Mesenchymal stem cell (in vitro differentiated cells and primary cell): ENCODE data around the gene COL6A5.

Source experiments
- DNase-seq: peaks from one replicate; pipeline ENCODE4 v3.0.0-alpha.2; 2013
- H2AFZ ChIP-seq: one replicate; pipeline ENCODE4 v1.6.1; 2013; ENCODE audit warnings: low read depth, mild to moderate bottlenecking, control low read depth, inconsistent platforms, low read length, moderate library complexity
- H2AK5ac ChIP-seq: 2 replicates; pipeline ENCODE4 v1.6.1; 2013; ENCODE audit warnings: low read length, moderate library complexity, mild to moderate bottlenecking, inconsistent platforms; ENCODE audit not compliant: severe bottlenecking
- H2BK120ac ChIP-seq: one replicate; pipeline ENCODE4 v1.6.1; 2013; ENCODE audit warnings: low read depth, mild to moderate bottlenecking, inconsistent platforms, low read length, moderate library complexity
- H2BK12ac ChIP-seq, 2 experiments: one replicate each; pipeline ENCODE4 v1.6.1; 2013; ENCODE audit warnings: inconsistent platforms in 2 of 2, low read length in 2 of 2, mild to moderate bottlenecking in 2 of 2, moderate library complexity in 2 of 2, control low read depth in 1 of 2
- H2BK15ac ChIP-seq: one replicate; pipeline ENCODE4 v1.6.1; 2013; ENCODE audit warnings: mild to moderate bottlenecking, low read depth, inconsistent platforms; ENCODE audit not compliant: poor library complexity, severe bottlenecking
- H2BK5ac ChIP-seq: 2 replicates; pipeline ENCODE4 v1.6.1; 2013; ENCODE audit warnings: low read depth, mild to moderate bottlenecking, low read length, control low read depth, inconsistent platforms; ENCODE audit not compliant: poor library complexity, severe bottlenecking
- H3K14ac ChIP-seq, 2 experiments: one replicate each; pipeline ENCODE4 v1.6.1; 2013; ENCODE audit warnings: inconsistent platforms in 2 of 2, low read length in 2 of 2, control low read depth in 1 of 2, mild to moderate bottlenecking in 1 of 2, moderate library complexity in 1 of 2
- H3K18ac ChIP-seq, 2 experiments: one replicate each; pipeline ENCODE4 v1.6.1; 2013; ENCODE audit warnings: inconsistent platforms in 2 of 2, low read length in 2 of 2, control low read depth in 1 of 2, low read depth in 1 of 2, mild to moderate bottlenecking in 1 of 2
- H3K23ac ChIP-seq, 2 experiments: one replicate each; pipeline ENCODE4 v1.6.1; 2013; ENCODE audit warnings: inconsistent platforms in 2 of 2, low read length in 2 of 2, mild to moderate bottlenecking in 2 of 2, moderate library complexity in 2 of 2, control low read depth in 1 of 2
- H3K27ac ChIP-seq: 2 replicates; pipeline ENCODE4 v1.5.1; 2013; ENCODE audit warnings: mild to moderate bottlenecking, moderate library complexity, low read length, control low read depth, inconsistent platforms; ENCODE audit not compliant: poor library complexity, severe bottlenecking
- H3K27me3 ChIP-seq, 2 experiments: 2 replicates each; pipeline versions ENCODE4 v1.6.1 to v1.7.0; 2013; ENCODE audit warnings: low read length in 2 of 2, mild to moderate bottlenecking in 2 of 2, moderate library complexity in 2 of 2, control low read depth in 1 of 2, inconsistent platforms in 1 of 2; ENCODE audit not compliant: control insufficient read depth in 1 of 2, insufficient read depth in 1 of 2
- H3K36me3 ChIP-seq, 2 experiments: 2 replicates each; pipeline versions ENCODE4 v1.6.1 to v1.7.0; 2013; ENCODE audit warnings: low read length in 2 of 2, control low read depth in 1 of 2, inconsistent platforms in 1 of 2, low read depth in 1 of 2, mild to moderate bottlenecking in 1 of 2; ENCODE audit not compliant: insufficient read depth in 2 of 2, control insufficient read depth in 1 of 2
- H3K4ac ChIP-seq, 2 experiments: one replicate each; pipeline ENCODE4 v1.6.1; 2013; ENCODE audit warnings: inconsistent platforms in 2 of 2, low read length in 2 of 2, mild to moderate bottlenecking in 2 of 2, moderate library complexity in 2 of 2, control low read depth in 1 of 2, low read depth in 1 of 2
- H3K4me1 ChIP-seq: 2 replicates; pipeline ENCODE4 v1.6.1; 2013; ENCODE audit warnings: low read depth, low read length, control low read depth; ENCODE audit not compliant: control insufficient read depth, insufficient read depth
- H3K4me2 ChIP-seq: 2 replicates; pipeline ENCODE4 v1.6.1; 2013; ENCODE audit warnings: low read length, mild to moderate bottlenecking, inconsistent platforms; ENCODE audit not compliant: poor library complexity, severe bottlenecking
- H3K4me3 ChIP-seq, 2 experiments: 2 replicates each; pipeline versions ENCODE4 v1.5.1 to v1.7.0; 2013; ENCODE audit warnings: low read length in 2 of 2, mild to moderate bottlenecking in 2 of 2, control low read depth in 1 of 2, low read depth in 1 of 2; ENCODE audit not compliant: insufficient read depth in 1 of 2
- H3K79me1 ChIP-seq: replicated peaks from 2 replicates; pipeline ENCODE4 v1.6.1; 2013; ENCODE audit warnings: mild to moderate bottlenecking, control low read depth, low read length, inconsistent platforms; ENCODE audit not compliant: poor library complexity, severe bottlenecking
- H3K9ac ChIP-seq: 2 replicates; pipeline ENCODE4 v1.7.0; 2013; ENCODE audit warnings: mild to moderate bottlenecking, low read length, moderate library complexity
- H3K9me3 ChIP-seq: 2 replicates; pipeline ENCODE4 v1.7.0; 2013; ENCODE audit warnings: mild to moderate bottlenecking, low read length; ENCODE audit not compliant: control insufficient read depth
- H4K8ac ChIP-seq: one replicate; pipeline ENCODE4 v1.6.1; 2013; ENCODE audit warnings: inconsistent platforms, mild to moderate bottlenecking, low read length, moderate library complexity
- H4K91ac ChIP-seq: one replicate; pipeline ENCODE4 v1.6.1; 2013; ENCODE audit warnings: mild to moderate bottlenecking, low read length, inconsistent platforms
- WGBS: methylation state at CpG from one replicate; pipeline ENCODE4 v1.1.7; 2013; ENCODE audit warnings: mixed read lengths; 5-methylcytosine and 5-hydroxymethylcytosine counted together

COL6A5 gene

DNA sequence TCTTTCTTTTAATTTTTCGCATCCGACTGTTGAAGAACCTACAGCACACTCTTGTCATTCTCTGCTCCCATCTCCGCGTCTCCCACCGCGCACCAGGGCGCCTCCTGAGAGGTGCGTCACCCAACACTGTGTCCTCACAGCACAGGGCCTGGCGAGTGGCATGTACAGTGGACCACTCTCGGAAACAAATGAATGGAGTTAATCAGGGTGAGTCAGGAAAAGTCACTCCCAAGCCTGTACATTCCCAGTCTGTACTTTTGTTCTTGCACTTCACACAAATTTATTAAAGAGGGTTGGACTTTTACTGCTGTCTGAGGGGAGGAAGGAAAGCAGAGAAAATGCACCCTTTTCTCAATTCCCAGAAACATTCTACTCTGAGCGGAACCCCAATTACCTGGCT is 172.1 kb downstream of the COL6A5 start:
- no peak overlapping the region for H3K27ac ChIP-seq
- no peak overlapping the region for H3K4me2 ChIP-seq
- no peak overlapping the region for H4K8ac ChIP-seq
- H3K36me3 ChIP-seq: no peaks in the 10 kb centered on the region
- no peak overlapping the region for H2BK15ac ChIP-seq
- no peak for DNase-seq
- H2AFZ ChIP-seq: no peak overlapping the region
- no peak overlapping the region for H3K14ac ChIP-seq
- 34% methylated on average over 10 of the region's 11 CpGs for WGBS
- peak overlapping the region; percentile 49 for H3K9ac ChIP-seq
- no peak overlapping the region for H2BK5ac ChIP-seq
- no peak overlapping the region for H4K91ac ChIP-seq
- H3K4me1 ChIP-seq: peaks cover 7% of the 10 kb centered on the region
- H2BK120ac ChIP-seq: no peak overlapping the region
- H3K9me3 ChIP-seq: no peaks in the 10 kb centered on the region
- peak overlapping the region in 1 of 2 experiments; percentile 79 for H3K4me3 ChIP-seq
- H3K4ac ChIP-seq: no peak overlapping the region
- H2BK12ac ChIP-seq: no peak overlapping the region
- H3K79me1 ChIP-seq: no peaks in the 10 kb centered on the region
- no peak overlapping the region for H2AK5ac ChIP-seq
- no peak overlapping the region for H3K23ac ChIP-seq
- H3K27me3 ChIP-seq: peaks cover 13 to 37% of the 10 kb centered on the region in 2 experiments
- H3K18ac ChIP-seq: no peak overlapping the region

DNA sequence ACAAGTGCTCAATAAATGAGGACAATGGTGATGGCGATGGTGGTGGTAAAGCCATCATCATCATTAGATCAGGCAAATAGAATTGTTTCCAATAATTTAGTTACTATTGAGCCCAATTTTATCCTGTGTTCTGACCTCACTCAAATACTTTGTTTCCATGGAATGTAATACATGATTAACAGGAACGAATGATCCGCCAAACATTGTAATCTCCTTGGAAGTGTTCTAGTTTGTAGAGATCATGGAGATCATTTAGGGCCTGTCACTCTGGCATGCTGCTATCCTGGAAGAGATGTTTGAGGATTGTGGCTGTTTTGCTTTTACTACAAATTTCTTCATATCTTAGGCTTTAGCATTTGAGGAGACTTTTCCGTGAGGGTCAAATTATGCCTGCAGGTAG is 174.3 kb downstream of the COL6A5 start:
- Histone ChIP-seq H2BK12ac (no peak overlapping the region), H2AFZ (no peak overlapping the region), H3K4ac (no peak overlapping the region), H3K9ac (no peak overlapping the region), H3K27ac (no peak overlapping the region), H3K9me3 (no peaks in the 10 kb centered on the region), H3K4me3 (no peak overlapping the region), H3K14ac (no peak overlapping the region), H3K27me3 (peaks cover 25 to 43% of the 10 kb centered on the region in 2 experiments), H2BK15ac (no peak overlapping the region), H3K4me2 (no peak overlapping the region), H2BK120ac (no peak overlapping the region), H4K8ac (no peak overlapping the region), H3K23ac (no peak overlapping the region), H2BK5ac (no peak overlapping the region), H4K91ac (no peak overlapping the region), H3K79me1 (no peaks in the 10 kb centered on the region), H2AK5ac (no peak overlapping the region), H3K36me3 (no peaks in the 10 kb centered on the region), H3K18ac (no peak overlapping the region), H3K4me1 (peaks cover 7% of the 10 kb centered on the region)
- WGBS: 57% methylated on average over 2 of the region's 4 CpGs
- no peak for DNase-seq

DNA sequence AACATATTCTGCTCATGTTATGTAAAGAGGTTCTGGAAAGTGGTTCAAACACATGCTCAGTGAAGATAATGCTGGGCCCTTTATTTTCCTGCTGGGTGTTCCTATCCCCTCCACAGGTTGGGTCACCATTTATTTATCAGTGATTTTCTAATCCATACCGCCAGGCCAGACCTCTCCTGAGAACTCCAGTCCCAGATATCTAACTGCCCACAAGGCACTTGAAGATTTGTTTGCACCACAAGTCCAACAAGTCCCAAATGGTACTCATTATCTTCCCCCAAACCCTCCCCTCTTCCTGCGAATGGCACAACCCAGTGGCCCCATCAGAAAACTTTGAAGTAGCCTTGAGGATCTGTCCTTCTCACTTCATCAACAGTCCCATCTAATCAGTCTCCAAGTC is 176.9 kb downstream of the COL6A5 start:
- Histone ChIP-seq H4K91ac (no peak overlapping the region), H2BK120ac (no peak overlapping the region), H3K4ac (no peak overlapping the region), H3K4me3 (no peak overlapping the region), H3K27ac (no peak overlapping the region), H2BK5ac (no peak overlapping the region), H3K9ac (no peak overlapping the region), H3K4me1 (no peaks in the 10 kb centered on the region), H2AFZ (no peak overlapping the region), H3K79me1 (no peaks in the 10 kb centered on the region), H2AK5ac (no peak overlapping the region), H3K14ac (no peak overlapping the region), H3K36me3 (no peaks in the 10 kb centered on the region), H2BK15ac (no peak overlapping the region), H3K23ac (no peak overlapping the region), H3K9me3 (no peaks in the 10 kb centered on the region), H3K18ac (no peak overlapping the region), H2BK12ac (no peak overlapping the region), H3K4me2 (no peak overlapping the region), H3K27me3 (peaks cover 20 to 23% of the 10 kb centered on the region in 2 experiments), H4K8ac (no peak overlapping the region)
- DNase-seq: no peak
- 85% methylated on average over 2 of the region's 2 CpGs for WGBS

- no peak overlapping the region for H2AK5ac ChIP-seq
- no peak overlapping the region for H3K27ac ChIP-seq
- no peak overlapping the region for H4K91ac ChIP-seq
- no peak overlapping the region for H2AFZ ChIP-seq
- H3K79me1 ChIP-seq: no peaks in the 10 kb centered on the region
- H3K27me3 ChIP-seq: peaks cover 14 to 16% of the 10 kb centered on the region in 2 experiments
- no peak overlapping the region for H3K14ac ChIP-seq
- H3K23ac ChIP-seq: no peak overlapping the region
- no peaks in the 10 kb centered on the region for H3K4me1 ChIP-seq
- no peak overlapping the region for H3K4ac ChIP-seq
- H3K36me3 ChIP-seq: no peaks in the 10 kb centered on the region
- no peak overlapping the region for H3K4me2 ChIP-seq
- H4K8ac ChIP-seq: no peak overlapping the region
- H3K9me3 ChIP-seq: no peaks in the 10 kb centered on the region
- no peak overlapping the region for H2BK15ac ChIP-seq
- no peak for DNase-seq
- 75% methylated on average over 1 of the region's 1 CpG for WGBS
- H3K9ac ChIP-seq: no peak overlapping the region
- H3K4me3 ChIP-seq: no peak overlapping the region
- H3K18ac ChIP-seq: no peak overlapping the region
- H2BK12ac ChIP-seq: no peak overlapping the region
- no peak overlapping the region for H2BK5ac ChIP-seq
- no peak overlapping the region for H2BK120ac ChIP-seq
These were observed 182.0 kb downstream of the COL6A5 start for GRCh38 chr3:130527426-130527825.
